Spleen (tissue), 7 donors: ENCODE data around the gene ZNF585A.

ENCODE experiments used
- POLR2A ChIP-seq, 3 donors: fragments of 450-650 bp; IDR thresholded peaks; one replicate each; pipeline ENCODE4 v1.5.1; 2017; ENCODE audit warnings: antibody characterized with exemption in 3 of 3, mild to moderate bottlenecking in 1 of 3
- POLR2AphosphoS5 ChIP-seq, 3 donors: sonication (generic); formaldehyde crosslinking; IDR thresholded peaks; one replicate each; pipeline ENCODE4 v1.5.1; 2017; ENCODE audit warnings: antibody characterized with exemption in 3 of 3
- TF ChIP-seq, protein P1 (sequence below), 11 experiments: fragments of 200-600 bp in 7 of 11; fragments of 450-650 bp in 4 of 11; sonication (generic) in 4 of 11; IDR thresholded peaks in 8 of 11; conservative IDR thresholded peaks in 3 of 11; 1 replicate in 7 of 11; 2 replicates in 4 of 11; pipeline versions ENCODE4 v1.4.0 to v1.8.0; 2016 to 2021; ENCODE audit warnings: antibody characterized with exemption in 11 of 11, inconsistent platforms in 4 of 11, mild to moderate bottlenecking in 1 of 11
- donor health status: DM: no; HTN: no; CAD: no; lungs with moderate emphysema.
- donor health status: DM: no; HTN: no; CAD: no.
- donor health status: DM: no; HTN: no; CAD: no.

GRCh38 chr19:37148214-37148613 lies 24.3 kb downstream of the ZNF585A start:
- TF ChIP-seq, protein P1, sequence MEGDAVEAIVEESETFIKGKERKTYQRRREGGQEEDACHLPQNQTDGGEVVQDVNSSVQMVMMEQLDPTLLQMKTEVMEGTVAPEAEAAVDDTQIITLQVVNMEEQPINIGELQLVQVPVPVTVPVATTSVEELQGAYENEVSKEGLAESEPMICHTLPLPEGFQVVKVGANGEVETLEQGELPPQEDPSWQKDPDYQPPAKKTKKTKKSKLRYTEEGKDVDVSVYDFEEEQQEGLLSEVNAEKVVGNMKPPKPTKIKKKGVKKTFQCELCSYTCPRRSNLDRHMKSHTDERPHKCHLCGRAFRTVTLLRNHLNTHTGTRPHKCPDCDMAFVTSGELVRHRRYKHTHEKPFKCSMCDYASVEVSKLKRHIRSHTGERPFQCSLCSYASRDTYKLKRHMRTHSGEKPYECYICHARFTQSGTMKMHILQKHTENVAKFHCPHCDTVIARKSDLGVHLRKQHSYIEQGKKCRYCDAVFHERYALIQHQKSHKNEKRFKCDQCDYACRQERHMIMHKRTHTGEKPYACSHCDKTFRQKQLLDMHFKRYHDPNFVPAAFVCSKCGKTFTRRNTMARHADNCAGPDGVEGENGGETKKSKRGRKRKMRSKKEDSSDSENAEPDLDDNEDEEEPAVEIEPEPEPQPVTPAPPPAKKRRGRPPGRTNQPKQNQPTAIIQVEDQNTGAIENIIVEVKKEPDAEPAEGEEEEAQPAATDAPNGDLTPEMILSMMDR (IDR thresholded peaks at IDR 0.05 in 8 of 11, conservative IDR thresholded peaks at IDR 0.05 in 3 of 11), result no peak
- TF ChIP-seq POLR2A (IDR thresholded peaks at IDR 0.05), result no peak
- no peak for TF ChIP-seq POLR2AphosphoS5 (IDR thresholded peaks at IDR 0.05)
